ENCODE measurements around the gene SOX13.

The SOX13 gene

DNA sequence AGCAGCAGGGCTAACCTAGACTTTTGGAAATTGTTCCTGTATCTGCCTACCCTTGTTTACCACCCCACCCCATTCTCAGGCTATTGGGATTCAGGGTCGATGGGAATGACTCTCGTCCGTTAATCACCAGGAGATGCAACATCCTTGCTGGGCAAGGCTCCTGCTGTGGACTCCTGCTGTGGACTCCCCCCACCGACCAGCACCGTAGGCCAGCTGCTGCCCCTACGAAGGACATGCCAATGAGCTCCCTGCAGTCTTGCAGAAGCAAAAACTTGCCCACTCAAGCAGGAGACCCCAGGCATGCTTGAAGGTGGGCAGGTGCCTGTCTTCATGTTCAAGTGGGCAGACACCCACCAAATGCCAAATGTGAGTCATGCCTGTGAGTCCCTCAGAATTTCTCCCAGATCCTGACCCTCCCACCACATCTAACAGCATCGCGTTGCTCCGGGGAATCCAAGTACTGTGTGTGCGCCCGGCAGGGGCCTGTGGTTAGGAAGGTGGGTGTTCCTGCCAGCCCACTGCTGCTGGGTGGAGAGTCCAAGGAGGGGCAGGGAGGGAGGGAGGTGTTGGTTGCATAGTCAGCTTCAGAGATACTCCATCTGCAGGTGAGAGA lies 41.7 kb upstream of the SOX13 start:
- Histone ChIP-seq H3K4me1 (ENCODE audit: low read depth, poor library complexity, severe bottlenecking) (no peaks in the 10 kb centered on the region), H3K36me3 (ENCODE audit: insufficient read depth) (no peaks in the 10 kb centered on the region), H3K4me3 (IDR thresholded peaks at IDR 0.05; ENCODE audit: insufficient read depth, low read depth, low read length) (no peak overlapping the region), H2AFZ (ENCODE audit: low read depth) (no peak overlapping the region), H3K27me3 (ENCODE audit: insufficient read depth, low read depth) (no peaks in the 10 kb centered on the region), H3K79me2 (ENCODE audit: insufficient read depth, low read depth) (no peaks in the 10 kb centered on the region), H3K4me2 (no peak overlapping the region), H4K20me1 (ENCODE audit: insufficient read depth) (no peaks in the 10 kb centered on the region), H3K27ac (no peak overlapping the region), H3K9ac (no peak overlapping the region)
- TF ChIP-seq, protein P1, sequence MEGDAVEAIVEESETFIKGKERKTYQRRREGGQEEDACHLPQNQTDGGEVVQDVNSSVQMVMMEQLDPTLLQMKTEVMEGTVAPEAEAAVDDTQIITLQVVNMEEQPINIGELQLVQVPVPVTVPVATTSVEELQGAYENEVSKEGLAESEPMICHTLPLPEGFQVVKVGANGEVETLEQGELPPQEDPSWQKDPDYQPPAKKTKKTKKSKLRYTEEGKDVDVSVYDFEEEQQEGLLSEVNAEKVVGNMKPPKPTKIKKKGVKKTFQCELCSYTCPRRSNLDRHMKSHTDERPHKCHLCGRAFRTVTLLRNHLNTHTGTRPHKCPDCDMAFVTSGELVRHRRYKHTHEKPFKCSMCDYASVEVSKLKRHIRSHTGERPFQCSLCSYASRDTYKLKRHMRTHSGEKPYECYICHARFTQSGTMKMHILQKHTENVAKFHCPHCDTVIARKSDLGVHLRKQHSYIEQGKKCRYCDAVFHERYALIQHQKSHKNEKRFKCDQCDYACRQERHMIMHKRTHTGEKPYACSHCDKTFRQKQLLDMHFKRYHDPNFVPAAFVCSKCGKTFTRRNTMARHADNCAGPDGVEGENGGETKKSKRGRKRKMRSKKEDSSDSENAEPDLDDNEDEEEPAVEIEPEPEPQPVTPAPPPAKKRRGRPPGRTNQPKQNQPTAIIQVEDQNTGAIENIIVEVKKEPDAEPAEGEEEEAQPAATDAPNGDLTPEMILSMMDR (conservative IDR thresholded peaks at IDR 0.05; ENCODE audit: low read depth, low read length): no peak

DNA sequence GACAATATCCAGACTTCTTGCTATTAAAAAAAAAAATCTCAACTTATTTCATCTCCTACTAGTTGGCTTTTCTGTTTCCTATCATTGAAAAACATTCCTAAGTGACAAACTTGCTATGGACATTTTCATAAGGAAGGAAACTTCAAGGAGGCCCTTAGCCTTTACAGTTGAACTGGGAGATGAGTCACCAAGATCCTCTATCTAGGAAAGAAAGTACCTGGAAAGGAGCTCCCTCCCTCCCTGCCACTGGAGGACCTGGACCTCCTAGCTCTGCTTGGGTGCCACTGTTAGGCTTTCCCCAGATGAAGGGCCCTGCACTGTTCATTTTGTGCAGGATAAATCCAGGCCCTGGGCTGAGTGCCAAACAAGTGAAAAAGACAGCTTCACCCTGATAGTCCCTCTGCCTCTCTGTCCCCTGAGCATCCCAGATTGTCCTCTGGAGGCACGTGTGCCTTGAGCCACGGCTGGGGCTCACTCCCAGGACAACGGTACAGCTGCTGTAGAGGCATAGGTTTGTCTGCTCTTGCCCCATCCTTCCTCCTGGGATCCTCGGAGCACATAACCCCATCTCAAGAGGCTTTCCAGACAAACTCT lies 40.2 kb upstream of the SOX13 start:
- Histone ChIP-seq H3K27me3 (ENCODE audit: insufficient read depth, low read depth) (no peaks in the 10 kb centered on the region), H3K9ac (no peak overlapping the region), H3K27ac (no peak overlapping the region), H3K4me2 (no peak overlapping the region), H3K4me3 (IDR thresholded peaks at IDR 0.05; ENCODE audit: insufficient read depth, low read depth, low read length) (no peak overlapping the region), H2AFZ (ENCODE audit: low read depth) (no peak overlapping the region), H4K20me1 (ENCODE audit: insufficient read depth) (no peaks in the 10 kb centered on the region), H3K4me1 (ENCODE audit: low read depth, poor library complexity, severe bottlenecking) (no peaks in the 10 kb centered on the region), H3K36me3 (ENCODE audit: insufficient read depth) (no peaks in the 10 kb centered on the region), H3K79me2 (ENCODE audit: insufficient read depth, low read depth) (no peaks in the 10 kb centered on the region)
- TF ChIP-seq, protein P1 (conservative IDR thresholded peaks at IDR 0.05; ENCODE audit: low read depth, low read length): no peak

DNA sequence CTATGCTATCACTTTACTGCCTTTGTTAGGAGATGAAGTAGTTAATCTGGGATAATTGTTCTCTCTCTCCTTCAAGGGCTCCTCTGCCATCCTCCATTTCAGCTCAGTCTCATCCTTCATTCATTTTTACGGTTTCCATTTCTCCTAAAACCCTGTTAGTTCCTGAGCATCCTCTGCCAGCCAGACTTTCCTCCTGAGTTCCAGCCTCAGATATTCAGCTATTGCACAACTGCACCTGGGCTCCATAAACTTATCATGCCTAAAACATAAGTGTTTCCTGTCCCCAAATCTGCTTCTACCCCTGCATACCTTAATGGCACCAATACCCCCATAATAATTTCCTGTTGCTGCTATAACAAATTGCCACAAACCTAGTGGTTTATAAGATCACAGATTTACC lies 39.6 kb upstream of the SOX13 start:
- H3K27me3 ChIP-seq (ENCODE audit: insufficient read depth, low read depth): no peaks in the 10 kb centered on the region
- H3K9ac ChIP-seq: no peak overlapping the region
- H3K4me3 ChIP-seq (IDR thresholded peaks at IDR 0.05; ENCODE audit: insufficient read depth, low read depth, low read length): no peak overlapping the region
- no peaks in the 10 kb centered on the region for H3K36me3 ChIP-seq (ENCODE audit: insufficient read depth)
- H3K4me1 ChIP-seq (ENCODE audit: low read depth, poor library complexity, severe bottlenecking): no peaks in the 10 kb centered on the region
- TF ChIP-seq, protein P1 (conservative IDR thresholded peaks at IDR 0.05; ENCODE audit: low read depth, low read length): no peak
- no peak overlapping the region for H2AFZ ChIP-seq (ENCODE audit: low read depth)
- H3K27ac ChIP-seq: no peak overlapping the region
- no peak overlapping the region for H3K4me2 ChIP-seq
- no peaks in the 10 kb centered on the region for H4K20me1 ChIP-seq (ENCODE audit: insufficient read depth)
- no peaks in the 10 kb centered on the region for H3K79me2 ChIP-seq (ENCODE audit: insufficient read depth, low read depth)

DNA sequence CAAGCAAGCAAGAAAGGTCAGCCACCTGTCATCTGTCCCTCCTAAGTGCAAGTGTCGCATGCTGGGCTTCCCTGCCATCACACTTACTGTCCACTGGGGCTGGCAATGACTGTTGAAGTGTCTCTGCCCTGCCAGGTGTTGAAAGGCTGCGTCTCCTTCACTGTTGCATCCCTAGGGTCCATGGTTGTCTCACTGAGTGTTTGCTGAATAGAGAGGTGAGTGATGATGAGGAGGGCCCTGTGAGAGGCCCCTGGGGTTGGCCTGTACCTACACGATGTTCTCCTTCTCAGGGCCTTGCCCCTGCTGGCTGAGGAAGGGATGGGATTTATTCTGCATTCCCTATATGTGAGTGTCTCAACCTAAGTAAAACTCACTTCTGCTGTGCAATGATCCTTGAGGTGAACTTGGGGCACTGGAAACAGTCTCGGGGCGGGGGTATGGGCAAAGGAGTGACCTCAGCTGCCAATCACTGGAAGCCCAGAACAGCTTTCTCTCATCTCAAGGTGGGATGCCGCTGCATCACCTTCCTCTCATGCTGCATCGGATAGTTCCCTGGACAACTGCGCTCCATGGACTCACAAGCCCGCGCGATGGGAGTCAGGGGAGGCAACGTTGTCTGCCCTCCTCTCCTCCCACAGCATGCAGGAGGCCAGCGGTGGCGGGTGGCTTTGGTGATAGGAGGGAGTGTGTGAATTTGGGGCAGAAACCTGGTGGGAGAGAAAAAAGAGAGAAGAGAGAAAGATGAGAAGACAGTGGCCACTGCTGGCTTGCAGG lies 35.8 kb upstream of the SOX13 start:
- H3K79me2 ChIP-seq (ENCODE audit: insufficient read depth, low read depth): no peaks in the 10 kb centered on the region
- TF ChIP-seq, protein P1 (conservative IDR thresholded peaks at IDR 0.05; ENCODE audit: low read depth, low read length): no peak
- H3K4me3 ChIP-seq (IDR thresholded peaks at IDR 0.05; ENCODE audit: insufficient read depth, low read depth, low read length): no peak overlapping the region
- no peak overlapping the region for H3K4me2 ChIP-seq
- H3K27ac ChIP-seq: no peak overlapping the region
- no peak overlapping the region for H2AFZ ChIP-seq (ENCODE audit: low read depth)
- H3K27me3 ChIP-seq (ENCODE audit: insufficient read depth, low read depth): no peaks in the 10 kb centered on the region
- H4K20me1 ChIP-seq (ENCODE audit: insufficient read depth): no peaks in the 10 kb centered on the region
- H3K36me3 ChIP-seq (ENCODE audit: insufficient read depth): no peaks in the 10 kb centered on the region
- H3K9ac ChIP-seq: no peak overlapping the region
- no peaks in the 10 kb centered on the region for H3K4me1 ChIP-seq (ENCODE audit: low read depth, poor library complexity, severe bottlenecking)
